GM12874 (cell line): ENCODE data around the gene LTB4R.

Experiments
- CTCF ChIP-seq: IDR thresholded peaks from 2 replicates; pipeline ENCODE4 v1.5.1; 2011; ENCODE audit warnings: low read depth, mild to moderate bottlenecking, control low read depth, low read length, moderate library complexity; ENCODE audit not compliant: insufficient read depth

Gene LTB4R

GRCh38 chr14:24337824-24338175 is 26.5 kb downstream of the LTB4R start:
- no peak for TF ChIP-seq CTCF

- TF ChIP-seq CTCF, result no peak
Measured at GRCh38 chr14:24338843-24339242, 27.5 kb downstream of the LTB4R start.

- TF ChIP-seq CTCF, result no peak
Measured at GRCh38 chr14:24339284-24340151, 28.2 kb downstream of the LTB4R start, which contains the start of gene RIPK3. Gene RIPK3 (minus strand): TSS chr14:24339991. CDS start chr14:24339826, 165 bp downstream.

GRCh38 chr14:24340606-24341005 is 29.3 kb downstream of the LTB4R start:
- no peak for TF ChIP-seq CTCF

GRCh38 chr14:24342889-24343288 is 31.6 kb downstream of the LTB4R start:
- no peak for TF ChIP-seq CTCF

- no peak for TF ChIP-seq CTCF
Measured at GRCh38 chr14:24343795-24344660, 32.7 kb downstream of the LTB4R start.

- TF ChIP-seq CTCF, result no peak
Measured at GRCh38 chr14:24347134-24347533, 35.8 kb downstream of the LTB4R start.
